Cortex of kidney (tissue), 1 donor: ENCODE data around the gene PUSL1.
"Not testable (repeated sequence)": the region's sequence is repeated elsewhere in the genome, so short reads cannot be mapped to it uniquely, and the experiment has no call there.

Source experiments
- DNase-seq: peaks from one replicate; lab custom pipeline; 2025; lab: John Stamatoyannopoulos, UW

The PUSL1 gene

GRCh38 chr1:1310476-1311053, 2.2 kb downstream of the PUSL1 start:
- no peak for DNase-seq

GRCh38 chr1:1311107-1312104, 3.0 kb downstream of the PUSL1 start:
- no peak for DNase-seq

DNA sequence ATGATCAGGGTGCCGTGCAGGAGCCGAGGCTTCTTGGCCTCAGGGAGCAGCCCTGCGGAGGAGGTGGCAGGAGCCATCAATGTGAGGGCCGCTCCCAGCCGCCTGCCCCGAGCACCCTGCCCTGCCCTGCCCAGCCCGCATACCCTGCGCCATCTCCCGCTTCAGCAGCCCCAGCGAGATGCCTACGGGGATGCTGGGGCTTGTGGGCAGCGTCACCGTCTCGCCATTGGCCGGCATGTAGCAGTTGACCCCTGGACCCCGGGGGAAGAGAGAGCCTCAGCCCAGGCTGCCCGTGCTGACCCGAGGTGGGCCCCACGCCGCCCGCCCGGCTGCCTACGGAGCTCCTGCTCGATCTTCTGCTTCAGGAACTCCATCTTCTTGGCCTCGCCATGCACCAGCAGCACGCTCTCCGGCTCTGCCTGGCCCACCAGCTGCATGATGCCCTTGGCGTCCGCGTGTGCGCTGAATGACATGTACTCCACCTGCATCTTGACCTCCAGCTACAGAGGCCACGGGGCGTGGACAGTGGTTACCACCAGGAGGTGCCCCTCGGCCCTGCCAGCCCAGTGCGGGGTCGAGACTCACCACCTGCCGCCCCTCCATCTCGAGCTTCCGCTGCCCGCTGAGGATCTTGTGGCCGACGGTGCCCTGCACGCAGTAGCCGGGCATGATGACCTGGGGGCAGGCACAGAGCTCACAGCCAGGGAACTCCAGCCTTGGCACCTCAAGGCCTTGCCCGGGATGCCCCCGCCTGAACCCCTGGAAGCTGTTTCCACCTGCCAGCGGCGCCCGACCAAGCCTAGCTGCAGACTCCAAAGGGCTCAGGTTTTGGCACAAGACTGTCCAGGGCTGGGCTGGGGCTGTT, 4.3 kb downstream of the PUSL1 start:
- no peak for DNase-seq

DNA sequence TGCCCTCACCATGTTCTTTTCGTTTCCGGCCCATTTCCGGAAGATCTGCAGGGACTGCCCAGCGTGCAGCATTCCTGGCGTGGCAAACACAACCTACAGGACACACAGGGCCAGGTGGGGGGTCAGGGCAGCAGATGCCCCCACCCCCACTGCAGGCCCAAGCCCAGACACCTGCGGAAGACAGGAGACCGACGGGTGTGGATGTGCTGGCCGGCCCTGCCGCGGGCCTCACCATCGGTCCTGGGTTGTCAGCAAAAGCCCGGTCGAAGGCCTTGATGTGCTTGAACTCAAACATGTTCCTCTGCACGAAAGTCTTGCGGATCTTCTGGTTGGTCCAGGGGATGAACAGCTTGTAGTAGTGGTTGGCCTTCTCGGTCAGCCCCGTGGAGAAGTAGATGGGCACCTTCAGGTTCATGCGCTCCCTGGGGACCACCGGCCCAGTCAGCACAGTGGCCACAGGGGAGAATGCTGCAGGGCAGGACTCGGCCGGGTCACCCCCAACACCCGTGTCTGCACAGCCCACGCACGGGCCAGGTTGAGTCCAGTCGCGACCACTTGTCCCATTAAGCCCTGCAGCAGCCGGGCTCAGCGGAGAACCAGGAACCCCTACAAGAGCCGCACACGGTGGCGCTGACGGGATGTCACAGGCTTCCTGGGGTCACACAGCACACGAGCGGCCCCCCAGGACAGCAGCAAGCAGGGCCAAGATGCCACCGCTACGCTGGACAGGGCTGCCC, 5.3 kb downstream of the PUSL1 start:
- DNase-seq, result no peak

GRCh38 chr1:1314237-1314586, 5.8 kb downstream of the PUSL1 start:
- DNase-seq, result no peak

- no peak for DNase-seq
Measured at GRCh38 chr1:1314678-1315335, 6.4 kb downstream of the PUSL1 start.

- no peak for DNase-seq
Measured at GRCh38 chr1:1315435-1315954, 7.1 kb downstream of the PUSL1 start.

- not testable (repeated sequence) for DNase-seq
Measured at GRCh38 chr1:1316199-1316598, 7.8 kb downstream of the PUSL1 start.

DNA sequence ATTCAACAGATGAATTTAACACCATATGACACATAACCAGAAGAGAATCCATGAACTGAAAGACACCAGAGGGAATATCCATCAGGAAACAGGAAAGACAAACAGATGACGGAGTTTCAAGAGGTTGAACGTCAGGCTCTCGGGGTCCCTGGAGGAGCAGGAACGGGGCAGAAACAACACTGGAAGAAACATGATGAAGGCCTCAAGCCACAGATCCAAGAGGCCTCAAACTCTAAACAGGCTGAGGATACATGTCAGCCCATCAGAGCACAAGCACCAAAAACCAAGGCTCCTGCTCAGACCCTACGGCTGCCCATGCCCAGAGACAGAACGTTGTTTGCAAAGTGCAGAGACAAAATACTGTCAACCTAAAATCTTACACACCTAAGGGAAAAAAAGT, 9.0 kb downstream of the PUSL1 start:
- no peak for DNase-seq

DNA sequence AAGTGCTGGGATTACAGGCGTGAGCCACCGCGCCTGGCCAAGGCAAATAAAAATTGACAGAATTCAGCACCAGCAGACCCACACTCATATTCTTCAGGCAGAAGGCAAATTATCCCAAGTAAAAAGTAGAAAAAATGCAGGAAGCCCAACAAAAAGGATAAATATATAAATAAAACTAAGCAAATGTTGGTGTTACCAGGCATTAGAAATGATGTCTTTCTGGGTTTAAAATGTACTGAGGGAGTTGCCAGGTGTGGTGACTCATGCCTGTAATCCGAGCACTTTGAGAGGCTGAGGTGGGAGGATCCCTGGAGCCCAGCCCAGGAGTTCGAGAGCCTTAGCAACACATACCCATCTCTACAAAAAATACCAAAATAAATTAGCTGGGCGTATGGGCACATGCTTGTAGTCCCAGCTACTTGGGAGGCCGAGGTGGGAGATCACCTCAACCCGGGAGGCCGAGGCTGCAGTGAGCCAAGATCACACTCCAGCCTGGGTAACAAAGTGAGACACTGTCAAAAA, 9.8 kb downstream of the PUSL1 start:
- DNase-seq, result no peak

- DNase-seq, result no peak
Measured at GRCh38 chr1:1318777-1319645, 10.6 kb downstream of the PUSL1 start.

DNA sequence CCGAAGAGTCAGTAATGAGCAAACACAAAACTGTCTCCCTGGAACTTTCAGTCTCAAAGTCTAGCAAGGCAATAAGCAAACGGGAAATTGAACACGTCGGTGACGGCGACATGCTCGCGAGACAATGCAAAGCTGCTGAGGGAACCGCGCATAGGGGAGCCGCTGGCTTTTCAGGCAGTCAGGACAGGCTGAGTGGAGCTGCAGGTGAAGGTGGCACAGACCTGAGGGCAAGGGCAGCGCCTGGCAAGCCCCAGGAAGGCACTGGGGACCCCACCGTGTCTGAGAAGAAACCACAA, 11.2 kb downstream of the PUSL1 start:
- no peak for DNase-seq

GRCh38 chr1:1320666-1321448, 12.5 kb downstream of the PUSL1 start:
- DNase-seq, result no peak

DNA sequence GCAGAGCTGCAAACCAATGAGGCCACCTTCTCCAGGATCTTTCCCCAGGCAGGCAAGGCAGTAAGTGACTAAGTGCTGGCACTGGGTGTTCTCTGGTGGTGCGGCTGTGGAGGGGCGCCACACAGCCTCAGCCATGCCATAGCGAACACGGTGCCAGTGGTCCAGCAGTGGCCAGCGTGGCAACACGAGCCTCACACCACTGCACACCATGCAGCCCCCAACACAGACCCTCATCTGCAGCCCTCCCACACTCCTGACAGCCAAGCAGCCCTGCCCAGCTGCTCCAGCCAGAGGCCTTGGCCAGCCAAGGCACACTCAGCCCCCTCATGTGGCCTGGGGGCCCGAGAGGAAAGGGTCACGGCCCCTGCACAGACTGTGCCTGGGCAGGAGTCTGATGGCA, 13.1 kb downstream of the PUSL1 start:
- DNase-seq, result no peak

DNA sequence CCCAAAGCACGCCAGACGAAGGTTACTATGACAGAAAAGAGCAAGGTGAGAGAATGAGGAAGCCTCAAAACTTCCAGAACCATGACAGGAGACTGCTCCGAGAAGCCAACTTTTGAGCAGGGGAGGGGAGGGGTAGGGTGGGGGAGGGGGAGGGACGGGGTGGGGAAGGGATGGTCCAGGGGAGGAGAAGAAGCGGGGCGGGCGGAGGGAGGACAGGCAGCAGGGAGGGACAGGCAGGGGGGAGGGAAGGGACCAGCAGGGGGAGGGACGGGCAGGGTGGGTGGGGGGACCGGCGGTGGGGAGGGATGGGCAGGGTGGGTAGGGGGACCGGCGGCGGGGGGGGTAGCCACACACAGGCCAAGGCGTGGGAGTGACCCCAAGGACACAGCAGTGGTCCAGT, 14.0 kb downstream of the PUSL1 start:
- no peak for DNase-seq

- no peak for DNase-seq
Measured at GRCh38 chr1:1322952-1323351, 14.6 kb downstream of the PUSL1 start.

- no peak for DNase-seq
Measured at GRCh38 chr1:1324084-1324523, 15.7 kb downstream of the PUSL1 start.

DNA sequence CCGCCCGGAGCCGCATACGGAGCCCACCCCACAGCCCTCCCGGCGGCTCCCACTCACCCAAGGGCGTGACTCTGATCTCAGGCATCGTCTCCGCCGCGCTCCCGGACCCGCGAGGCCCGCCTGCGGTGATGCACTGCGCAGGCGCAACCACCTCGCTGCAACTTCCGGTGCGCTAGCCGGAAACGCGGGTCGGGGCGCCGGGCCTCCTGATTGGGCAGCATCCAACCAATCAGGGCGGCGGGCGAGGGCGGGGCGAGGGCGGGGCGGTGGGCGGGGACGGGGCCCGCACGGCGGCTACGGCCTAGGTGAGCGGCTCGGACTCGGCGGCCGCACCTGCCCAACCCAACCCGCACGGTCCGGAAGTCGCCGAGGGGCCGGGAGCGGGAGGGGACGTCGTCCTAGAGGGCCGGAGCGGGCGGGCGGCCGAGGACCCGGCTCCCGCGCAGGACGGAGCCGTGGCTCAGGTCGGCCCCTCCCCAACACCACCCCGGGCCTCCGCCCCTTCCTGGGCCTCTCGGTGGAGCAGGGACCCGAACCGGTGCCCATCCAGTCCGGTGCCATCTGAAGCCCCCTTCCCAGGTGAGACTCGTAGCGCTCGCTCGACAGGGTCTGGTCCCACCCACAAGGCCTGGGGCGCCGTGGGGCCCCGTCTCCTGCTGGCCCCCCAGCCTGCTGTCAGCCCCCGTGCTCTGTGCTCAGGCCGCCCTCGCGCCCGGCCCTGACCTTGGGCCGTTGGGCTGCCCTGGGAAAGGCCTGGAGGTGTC, 16.3 kb downstream of the PUSL1 start, which contains the start of the genes CPTP and INTS11:
CPTP (plus strand) TSS at position 279 of the 764 bp plus-strand sequence. CDS start 2,109 bp downstream, outside the sequence.
INTS11 (minus strand) TSS at position 137 of the 764 bp plus-strand sequence; CDS start at position 85, 52 bp downstream.
- peak; percentile 61 for DNase-seq
